ENCODE results near the gene SLC12A8. TPM values are rescaled to one million over a fixed set of nuclear protein-coding genes. Genes with fewer than 3 reads are reported as not detected.

The SLC12A8 gene
- total RNA-seq, 1 donor from 2014 or later = 8.0 TPM

- TF ChIP-seq CTCF (IDR thresholded peaks at IDR 0.05; ENCODE audit: unreplicated experiment) = no peak
- Mint-ChIP-seq H3K4me1 (peaks cover 29% of the 10 kb centered on the region), H3K36me3 (no peaks in the 10 kb centered on the region), H3K9me3 (no peaks in the 10 kb centered on the region), H3K27ac (no peak overlapping the region), H3K27me3 (ENCODE audit: low read depth) (peaks cover 10% of the 10 kb centered on the region), H3K4me3 (no peak overlapping the region)
- DNase-seq (ENCODE audit: low spot score in 2 of 2, unreplicated experiment in 2 of 2) = no peak
Measured at GRCh38 chr3:125146626-125147490, 65.7 kb downstream of the SLC12A8 start.

GRCh38 chr3:125145751-125146475, 66.6 kb downstream of the SLC12A8 start:
- Mint-ChIP-seq H3K36me3 (no peaks in the 10 kb centered on the region), H3K27ac (no peak overlapping the region), H3K27me3 (ENCODE audit: low read depth) (peaks cover 10% of the 10 kb centered on the region), H3K4me1 (peaks cover 25% of the 10 kb centered on the region), H3K9me3 (no peaks in the 10 kb centered on the region), H3K4me3 (no peak overlapping the region)
- no peak for DNase-seq (ENCODE audit: low spot score in 2 of 2, unreplicated experiment in 2 of 2)
- TF ChIP-seq CTCF (IDR thresholded peaks at IDR 0.05; ENCODE audit: unreplicated experiment) = no peak

GRCh38 chr3:125144653-125145314, 67.8 kb downstream of the SLC12A8 start:
- Mint-ChIP-seq H3K4me3 (no peak overlapping the region), H3K27me3 (ENCODE audit: low read depth) (peaks cover 10% of the 10 kb centered on the region), H3K27ac (peak overlapping the region; percentile 92), H3K9me3 (no peaks in the 10 kb centered on the region), H3K36me3 (no peaks in the 10 kb centered on the region), H3K4me1 (peaks cover 25% of the 10 kb centered on the region)
- DNase-seq (ENCODE audit: low spot score in 2 of 2, unreplicated experiment in 2 of 2) = no peak
- TF ChIP-seq CTCF (IDR thresholded peaks at IDR 0.05; ENCODE audit: unreplicated experiment) = no peak

GRCh38 chr3:125143982-125144652, 68.4 kb downstream of the SLC12A8 start:
- Mint-ChIP-seq H3K4me1 (peaks cover 25% of the 10 kb centered on the region), H3K9me3 (no peaks in the 10 kb centered on the region), H3K27ac (peak overlapping the region; percentile 92), H3K36me3 (no peaks in the 10 kb centered on the region), H3K27me3 (ENCODE audit: low read depth) (peaks cover 10% of the 10 kb centered on the region), H3K4me3 (no peak overlapping the region)
- TF ChIP-seq CTCF (IDR thresholded peaks at IDR 0.05; ENCODE audit: unreplicated experiment) = no peak
- peak in 1 of 2 experiments; percentile 60 for DNase-seq (ENCODE audit: low spot score in 2 of 2, unreplicated experiment in 2 of 2)

GRCh38 chr3:125143538-125143937, 69.0 kb downstream of the SLC12A8 start:
- Mint-ChIP-seq H3K36me3 (no peaks in the 10 kb centered on the region), H3K27me3 (ENCODE audit: low read depth) (peaks cover 10% of the 10 kb centered on the region), H3K9me3 (no peaks in the 10 kb centered on the region), H3K4me3 (no peak overlapping the region), H3K27ac (peak overlapping the region; percentile 85), H3K4me1 (peaks cover 25% of the 10 kb centered on the region)
- no peak for TF ChIP-seq CTCF (IDR thresholded peaks at IDR 0.05; ENCODE audit: unreplicated experiment)
- DNase-seq (ENCODE audit: low spot score in 2 of 2, unreplicated experiment in 2 of 2) = no peak

Measured in mesothelial cell of epicardium (in vitro differentiated cells).